Epithelial cell of esophagus (primary cell): ENCODE measurements around the gene MTG1.
"Not testable (repeated sequence)": the region's sequence is repeated elsewhere in the genome, so short reads cannot be mapped to it uniquely, and the experiment has no call there.

Source experiments
- DNase-seq: peaks from one replicate; pipeline ENCODE4 v3.0.0; 2010; ENCODE audit warnings: low read depth
- H3K4me3 ChIP-seq: 2 replicates; pipeline ENCODE4 v1.5.1; 2011; ENCODE audit warnings: mild to moderate bottlenecking, low read length, control low read depth
- CTCF ChIP-seq: IDR thresholded peaks from 2 replicates; pipeline ENCODE4 v1.5.1; 2011; ENCODE audit warnings: low read depth, mild to moderate bottlenecking, low read length, control low read depth, inconsistent platforms; ENCODE audit not compliant: insufficient read depth; ENCODE audit errors: missing control alignments

Gene MTG1

GRCh38 chr10:133439517-133440461, 45.8 kb downstream of the MTG1 start:
- no peak for DNase-seq
- no peak for TF ChIP-seq CTCF
- no peak overlapping the region for H3K4me3 ChIP-seq

GRCh38 chr10:133440633-133441285, 46.8 kb downstream of the MTG1 start:
- DNase-seq = no peak
- no peak overlapping the region for H3K4me3 ChIP-seq
- no peak for TF ChIP-seq CTCF

- not testable (repeated sequence) for H3K4me3 ChIP-seq, DNase-seq
Measured at GRCh38 chr10:133441356-133441755, 47.4 kb downstream of the MTG1 start.

GRCh38 chr10:133441780-133442179, 47.8 kb downstream of the MTG1 start:
- no peak for DNase-seq
- H3K4me3 ChIP-seq = no peak overlapping the region
- no peak for TF ChIP-seq CTCF

- no peak for DNase-seq
- H3K4me3 ChIP-seq = no peak overlapping the region
- TF ChIP-seq CTCF = no peak
Measured at GRCh38 chr10:133442191-133442966, 48.4 kb downstream of the MTG1 start.

- no peak for TF ChIP-seq CTCF
Measured at GRCh38 chr10:133442967-133443924, 49.3 kb downstream of the MTG1 start.

More at GRCh38 chr10:133442967-133443924, 49.3 kb downstream of the MTG1 start:
- DNase-seq = no peak
- H3K4me3 ChIP-seq = no peak overlapping the region
